A549 (cell line): Measurements from ENCODE around the gene VRK2.

Experiments used
- BCL3 ChIP-seq: fragments of >200 bp; sonication (Bioruptor Twin); formaldehyde crosslinking; IDR thresholded peaks from 3 replicates; pipeline ENCODE4 v1.6.1; 2016
- CTCF ChIP-seq: fragments of >200 bp; sonication (Bioruptor Twin); formaldehyde crosslinking; IDR thresholded peaks from 3 replicates; pipeline ENCODE4 v1.5.1; 2016
- SMC3 ChIP-seq: fragments of >200 bp; sonication (Bioruptor Twin); formaldehyde crosslinking; IDR thresholded peaks from 3 replicates; pipeline ENCODE4 v1.6.1; 2018; ENCODE audit warnings: inconsistent platforms

DNA sequence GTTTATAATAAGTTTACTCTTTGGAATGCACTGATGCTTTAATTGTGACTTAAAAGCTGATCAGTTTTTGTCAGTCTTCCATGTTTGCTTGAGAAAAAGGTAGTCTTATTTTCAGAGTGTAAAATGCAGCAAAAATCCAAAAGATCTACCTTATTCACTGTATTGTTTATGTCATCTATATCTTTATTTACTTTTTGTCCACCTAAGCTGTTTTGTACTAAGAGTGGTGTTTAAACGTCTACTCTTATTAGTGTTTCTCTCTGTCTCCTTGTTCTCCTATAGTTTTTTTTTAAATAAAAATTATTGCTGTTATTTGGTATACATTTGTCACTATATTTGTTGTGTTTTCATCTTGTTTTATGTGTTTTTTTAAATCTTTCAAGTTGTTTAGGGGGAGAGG is 50.4 kb downstream of the VRK2 start:
- TF ChIP-seq SMC3 (no peak), BCL3 (no peak), CTCF (no peak)
